ENCODE measurements around the gene CFAP43.

DNA sequence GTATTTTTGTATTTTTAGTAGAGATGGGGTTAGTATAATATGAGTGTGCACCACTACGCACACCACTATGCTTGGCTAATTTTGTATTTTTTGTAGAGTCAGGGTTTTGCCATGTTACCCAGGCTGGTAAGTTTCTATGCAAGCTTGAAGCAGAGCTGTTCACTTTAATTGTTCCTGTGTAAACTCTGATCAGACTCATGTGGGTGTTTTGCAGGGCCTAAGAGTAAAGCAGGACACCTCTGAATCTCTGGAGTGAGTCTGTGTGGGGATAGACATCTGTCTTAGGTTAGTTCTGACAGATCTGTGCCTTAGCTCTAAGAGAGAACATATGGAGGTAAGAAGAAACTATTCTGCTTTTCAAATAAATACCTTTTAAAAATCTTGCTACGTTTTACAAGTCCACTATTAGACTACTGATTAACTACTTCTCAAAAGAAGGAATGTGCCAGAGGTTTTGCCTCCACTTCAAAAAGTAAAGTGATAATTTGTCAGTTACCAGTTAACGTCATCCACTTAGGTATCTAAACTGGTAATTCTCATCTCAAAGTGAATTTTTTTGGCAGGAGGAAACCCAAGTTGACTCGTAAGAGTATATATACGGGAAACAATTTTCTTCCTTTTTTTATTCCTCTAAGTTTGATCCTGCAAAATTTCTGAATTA, 147.6 kb downstream of the CFAP43 start:
- TF ChIP-seq CHD1 (IDR thresholded peaks at IDR 0.05; ENCODE audit: low read length) (no peak), MYNN (IDR thresholded peaks at IDR 0.05) (no peak), MYNN (CRISPR knock-in tag; IDR thresholded peaks at IDR 0.05) (no peak), ETV5 (CRISPR knock-in tag; IDR thresholded peaks at IDR 0.05; ENCODE audit: low read depth) (no peak), POLR2A (conservative IDR thresholded peaks at IDR 0.05) (no peak), NFXL1 (CRISPR knock-in tag; IDR thresholded peaks at IDR 0.05) (no peak), BRCA1 (IDR thresholded peaks at IDR 0.05) (no peak), BRCA1 (CRISPR knock-in tag; IDR thresholded peaks at IDR 0.05) (no peak), ZNF316 (IDR thresholded peaks at IDR 0.05) (no peak), RCOR1 (IDR thresholded peaks at IDR 0.05; ENCODE audit: borderline replicate concordance in 1 of 2, low read depth in 2 of 2, low read length in 2 of 2) (no peak), EP300 (IDR thresholded peaks at IDR 0.05; ENCODE audit: low read length) (no peak), YY1 (IDR thresholded peaks at IDR 0.05; ENCODE audit: borderline replicate concordance in 1 of 3, control insufficient read depth in 1 of 3, extremely low read depth in 1 of 3, insufficient read depth in 3 of 3, insufficient read length in 1 of 3, insufficient replicate concordance in 2 of 3, low read depth in 1 of 3, low read length in 2 of 3) (no peak)
- TF ChIP-seq, protein P1, sequence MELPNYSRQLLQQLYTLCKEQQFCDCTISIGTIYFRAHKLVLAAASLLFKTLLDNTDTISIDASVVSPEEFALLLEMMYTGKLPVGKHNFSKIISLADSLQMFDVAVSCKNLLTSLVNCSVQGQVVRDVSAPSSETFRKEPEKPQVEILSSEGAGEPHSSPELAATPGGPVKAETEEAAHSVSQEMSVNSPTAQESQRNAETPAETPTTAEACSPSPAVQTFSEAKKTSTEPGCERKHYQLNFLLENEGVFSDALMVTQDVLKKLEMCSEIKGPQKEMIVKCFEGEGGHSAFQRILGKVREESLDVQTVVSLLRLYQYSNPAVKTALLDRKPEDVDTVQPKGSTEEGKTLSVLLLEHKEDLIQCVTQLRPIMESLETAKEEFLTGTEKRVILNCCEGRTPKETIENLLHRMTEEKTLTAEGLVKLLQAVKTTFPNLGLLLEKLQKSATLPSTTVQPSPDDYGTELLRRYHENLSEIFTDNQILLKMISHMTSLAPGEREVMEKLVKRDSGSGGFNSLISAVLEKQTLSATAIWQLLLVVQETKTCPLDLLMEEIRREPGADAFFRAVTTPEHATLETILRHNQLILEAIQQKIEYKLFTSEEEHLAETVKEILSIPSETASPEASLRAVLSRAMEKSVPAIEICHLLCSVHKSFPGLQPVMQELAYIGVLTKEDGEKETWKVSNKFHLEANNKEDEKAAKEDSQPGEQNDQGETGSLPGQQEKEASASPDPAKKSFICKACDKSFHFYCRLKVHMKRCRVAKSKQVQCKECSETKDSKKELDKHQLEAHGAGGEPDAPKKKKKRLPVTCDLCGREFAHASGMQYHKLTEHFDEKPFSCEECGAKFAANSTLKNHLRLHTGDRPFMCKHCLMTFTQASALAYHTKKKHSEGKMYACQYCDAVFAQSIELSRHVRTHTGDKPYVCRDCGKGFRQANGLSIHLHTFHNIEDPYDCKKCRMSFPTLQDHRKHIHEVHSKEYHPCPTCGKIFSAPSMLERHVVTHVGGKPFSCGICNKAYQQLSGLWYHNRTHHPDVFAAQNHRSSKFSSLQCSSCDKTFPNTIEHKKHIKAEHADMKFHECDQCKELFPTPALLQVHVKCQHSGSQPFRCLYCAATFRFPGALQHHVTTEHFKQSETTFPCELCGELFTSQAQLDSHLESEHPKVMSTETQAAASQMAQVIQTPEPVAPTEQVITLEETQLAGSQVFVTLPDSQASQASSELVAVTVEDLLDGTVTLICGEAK (IDR thresholded peaks at IDR 0.05), result no peak
- TF ChIP-seq, protein P1 (CRISPR knock-in tag; IDR thresholded peaks at IDR 0.05), result no peak
- TF ChIP-seq, protein P2, sequence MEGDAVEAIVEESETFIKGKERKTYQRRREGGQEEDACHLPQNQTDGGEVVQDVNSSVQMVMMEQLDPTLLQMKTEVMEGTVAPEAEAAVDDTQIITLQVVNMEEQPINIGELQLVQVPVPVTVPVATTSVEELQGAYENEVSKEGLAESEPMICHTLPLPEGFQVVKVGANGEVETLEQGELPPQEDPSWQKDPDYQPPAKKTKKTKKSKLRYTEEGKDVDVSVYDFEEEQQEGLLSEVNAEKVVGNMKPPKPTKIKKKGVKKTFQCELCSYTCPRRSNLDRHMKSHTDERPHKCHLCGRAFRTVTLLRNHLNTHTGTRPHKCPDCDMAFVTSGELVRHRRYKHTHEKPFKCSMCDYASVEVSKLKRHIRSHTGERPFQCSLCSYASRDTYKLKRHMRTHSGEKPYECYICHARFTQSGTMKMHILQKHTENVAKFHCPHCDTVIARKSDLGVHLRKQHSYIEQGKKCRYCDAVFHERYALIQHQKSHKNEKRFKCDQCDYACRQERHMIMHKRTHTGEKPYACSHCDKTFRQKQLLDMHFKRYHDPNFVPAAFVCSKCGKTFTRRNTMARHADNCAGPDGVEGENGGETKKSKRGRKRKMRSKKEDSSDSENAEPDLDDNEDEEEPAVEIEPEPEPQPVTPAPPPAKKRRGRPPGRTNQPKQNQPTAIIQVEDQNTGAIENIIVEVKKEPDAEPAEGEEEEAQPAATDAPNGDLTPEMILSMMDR (IDR thresholded peaks at IDR 0.05 in 2 of 3, conservative IDR thresholded peaks at IDR 0.05 in 1 of 3; ENCODE audit: insufficient read depth in 2 of 3, low read depth in 1 of 3, low read length in 3 of 3), result no peak
